NOMO-1 treated with DMSO at 0.1 percent for 48 hours (cell line): ENCODE data around the gene VAMP1.
"Not testable (repeated sequence)": the region's sequence is repeated elsewhere in the genome, so short reads cannot be mapped to it uniquely, and the experiment has no call there.

Experiments
- DNase-seq: peaks from one replicate; lab custom pipeline; 2025; ENCODE audit not compliant: unreplicated experiment; lab: John Stamatoyannopoulos, UW

Gene VAMP1

GRCh38 chr12:6469609-6470374 lies 685 bp downstream of the VAMP1 start:
- DNase-seq = no peak

- DNase-seq = no peak
These were observed 1.4 kb downstream of the VAMP1 start for GRCh38 chr12:6469092-6469491.

GRCh38 chr12:6468283-6468575 lies 2.2 kb downstream of the VAMP1 start:
- no peak for DNase-seq

- not testable (repeated sequence) for DNase-seq
These were observed 2.8 kb downstream of the VAMP1 start for GRCh38 chr12:6467571-6468282.

- DNase-seq = not testable (repeated sequence)
These were observed 3.7 kb downstream of the VAMP1 start for GRCh38 chr12:6466751-6467150.

- no peak for DNase-seq
These were observed 4.3 kb downstream of the VAMP1 start for GRCh38 chr12:6466184-6466573.

GRCh38 chr12:6465467-6466183 lies 4.9 kb downstream of the VAMP1 start:
- peak; percentile 58 for DNase-seq

- no peak for DNase-seq
These were observed 5.9 kb downstream of the VAMP1 start for GRCh38 chr12:6464531-6464930.

- no peak for DNase-seq
These were observed 6.6 kb downstream of the VAMP1 start for GRCh38 chr12:6463858-6464257.

- DNase-seq = no peak
These were observed 7.3 kb downstream of the VAMP1 start for GRCh38 chr12:6463216-6463615.

GRCh38 chr12:6462234-6462995 lies 8.1 kb downstream of the VAMP1 start:
- no peak for DNase-seq

GRCh38 chr12:6461401-6462233 lies 8.9 kb downstream of the VAMP1 start:
- peak; percentile 98 for DNase-seq

- DNase-seq = no peak
These were observed 9.6 kb downstream of the VAMP1 start for GRCh38 chr12:6460751-6461371.

- no peak for DNase-seq
These were observed 11.5 kb downstream of the VAMP1 start for GRCh38 chr12:6459004-6459337.

- no peak for DNase-seq
These were observed 12.0 kb downstream of the VAMP1 start for GRCh38 chr12:6458281-6459003.

- no peak for DNase-seq
These were observed 13.1 kb downstream of the VAMP1 start for GRCh38 chr12:6457220-6457945.

GRCh38 chr12:6452944-6453630 lies 17.4 kb downstream of the VAMP1 start:
- DNase-seq = no peak

GRCh38 chr12:6452245-6452943 lies 18.1 kb downstream of the VAMP1 start:
- no peak for DNase-seq
